Parathyroid adenoma (tissue), 2 donors: ENCODE measurements around the gene PYGB.

Experiments used
- H2AFZ ChIP-seq: fragments of 300-600 bp; sonication (generic); one replicate; pipeline ENCODE4 v1.7.0; 2017; ENCODE audit warnings: antibody characterized with exemption, mild to moderate bottlenecking
- H3K27ac ChIP-seq: fragments of 300-600 bp; sonication (generic); one replicate; pipeline ENCODE4 v1.7.0; 2017
- H3K27me3 ChIP-seq: fragments of 300-600 bp; sonication (generic); one replicate; pipeline ENCODE4 v1.7.0; 2017; ENCODE audit warnings: low read length; ENCODE audit not compliant: control insufficient read depth, insufficient read depth
- H3K36me3 ChIP-seq: fragments of 300-600 bp; sonication (generic); one replicate; pipeline ENCODE4 v1.7.0; 2017; ENCODE audit warnings: low read length; ENCODE audit not compliant: control insufficient read depth, insufficient read depth
- H3K4me1 ChIP-seq: fragments of 300-600 bp; sonication (generic); one replicate; pipeline ENCODE4 v1.7.0; 2017; ENCODE audit warnings: control low read depth
- H3K4me2 ChIP-seq: fragments of 300-600 bp; sonication (generic); one replicate; pipeline ENCODE4 v1.7.0; 2017; ENCODE audit warnings: low read length
- H3K4me3 ChIP-seq: fragments of 300-600 bp; sonication (generic); one replicate; pipeline ENCODE4 v1.7.0; 2017; ENCODE audit warnings: low read depth, low read length
- H3K79me2 ChIP-seq: fragments of 300-600 bp; sonication (generic); one replicate; pipeline ENCODE4 v1.7.0; 2017; ENCODE audit warnings: control low read depth
- H3K9ac ChIP-seq: fragments of 300-600 bp; sonication (generic); one replicate; pipeline ENCODE4 v1.7.0; 2017; ENCODE audit warnings: mild to moderate bottlenecking
- H3K9me3 ChIP-seq: fragments of 300-600 bp; sonication (generic); one replicate; pipeline ENCODE4 v1.7.0; 2017; ENCODE audit warnings: low read length; ENCODE audit not compliant: control insufficient read depth
- TF ChIP-seq, protein P1 (sequence below): fragments of 300-600 bp; sonication (generic); IDR thresholded peaks from one replicate; pipeline ENCODE4 v1.7.0; 2017; ENCODE audit warnings: antibody characterized with exemption, mild to moderate bottlenecking
- donor health status: primary hyperparathyroidism.

PYGB gene

DNA sequence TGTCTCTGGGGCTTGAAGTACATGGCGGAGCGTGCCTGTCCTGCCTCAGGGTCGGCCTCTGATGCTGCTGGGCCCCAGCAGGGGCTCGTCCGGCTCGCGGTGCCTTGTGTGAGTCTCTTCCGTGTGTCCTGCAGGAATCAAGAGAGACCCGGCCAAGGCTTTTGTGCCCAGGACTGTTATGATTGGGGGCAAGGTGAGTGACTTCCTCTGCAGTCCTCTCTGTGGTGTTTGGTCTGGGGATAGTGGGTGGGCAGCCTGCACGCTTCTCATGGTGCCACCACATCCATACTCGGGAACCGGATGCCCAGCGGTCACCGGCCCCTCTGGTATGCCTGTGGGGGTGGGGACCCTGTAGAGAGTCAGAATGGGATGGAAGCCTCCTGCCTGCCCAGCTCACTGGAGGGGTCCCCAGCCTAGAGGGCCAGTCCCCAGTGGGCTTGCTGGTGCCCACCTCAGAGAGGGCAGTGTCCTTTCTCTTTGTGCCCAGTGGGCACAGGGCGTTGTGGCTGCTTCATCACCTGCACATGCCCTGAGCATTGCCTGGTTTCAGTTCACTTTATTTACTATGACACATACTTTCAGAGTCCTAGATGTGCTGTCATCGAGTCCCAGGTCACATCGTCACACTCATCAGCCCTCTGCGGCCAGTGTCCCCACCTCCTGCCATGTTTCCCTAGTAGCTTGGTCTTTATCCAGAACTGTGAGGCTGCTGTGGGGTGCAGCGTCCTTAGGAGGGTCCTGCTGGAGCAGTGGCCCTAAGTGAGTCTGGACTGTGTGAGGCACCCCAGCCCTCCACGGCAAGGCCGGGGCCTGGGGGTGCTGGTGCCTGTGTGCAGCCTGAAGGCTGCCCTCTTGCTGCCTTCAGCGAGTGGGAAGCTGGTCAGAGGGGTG lies 40.7 kb downstream of the PYGB start:
- no peaks in the 10 kb centered on the region for H3K4me1 ChIP-seq
- H3K36me3 ChIP-seq, result no peaks in the 10 kb centered on the region
- no peak overlapping the region for H2AFZ ChIP-seq
- H3K27me3 ChIP-seq, result no peaks in the 10 kb centered on the region
- H3K4me3 ChIP-seq, result no peak overlapping the region
- TF ChIP-seq, protein P1, sequence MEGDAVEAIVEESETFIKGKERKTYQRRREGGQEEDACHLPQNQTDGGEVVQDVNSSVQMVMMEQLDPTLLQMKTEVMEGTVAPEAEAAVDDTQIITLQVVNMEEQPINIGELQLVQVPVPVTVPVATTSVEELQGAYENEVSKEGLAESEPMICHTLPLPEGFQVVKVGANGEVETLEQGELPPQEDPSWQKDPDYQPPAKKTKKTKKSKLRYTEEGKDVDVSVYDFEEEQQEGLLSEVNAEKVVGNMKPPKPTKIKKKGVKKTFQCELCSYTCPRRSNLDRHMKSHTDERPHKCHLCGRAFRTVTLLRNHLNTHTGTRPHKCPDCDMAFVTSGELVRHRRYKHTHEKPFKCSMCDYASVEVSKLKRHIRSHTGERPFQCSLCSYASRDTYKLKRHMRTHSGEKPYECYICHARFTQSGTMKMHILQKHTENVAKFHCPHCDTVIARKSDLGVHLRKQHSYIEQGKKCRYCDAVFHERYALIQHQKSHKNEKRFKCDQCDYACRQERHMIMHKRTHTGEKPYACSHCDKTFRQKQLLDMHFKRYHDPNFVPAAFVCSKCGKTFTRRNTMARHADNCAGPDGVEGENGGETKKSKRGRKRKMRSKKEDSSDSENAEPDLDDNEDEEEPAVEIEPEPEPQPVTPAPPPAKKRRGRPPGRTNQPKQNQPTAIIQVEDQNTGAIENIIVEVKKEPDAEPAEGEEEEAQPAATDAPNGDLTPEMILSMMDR, result no peak
- no peak overlapping the region for H3K27ac ChIP-seq
- H3K9me3 ChIP-seq, result no peaks in the 10 kb centered on the region
- H3K4me2 ChIP-seq, result no peak overlapping the region
- H3K79me2 ChIP-seq, result no peaks in the 10 kb centered on the region
- H3K9ac ChIP-seq, result no peak overlapping the region

DNA sequence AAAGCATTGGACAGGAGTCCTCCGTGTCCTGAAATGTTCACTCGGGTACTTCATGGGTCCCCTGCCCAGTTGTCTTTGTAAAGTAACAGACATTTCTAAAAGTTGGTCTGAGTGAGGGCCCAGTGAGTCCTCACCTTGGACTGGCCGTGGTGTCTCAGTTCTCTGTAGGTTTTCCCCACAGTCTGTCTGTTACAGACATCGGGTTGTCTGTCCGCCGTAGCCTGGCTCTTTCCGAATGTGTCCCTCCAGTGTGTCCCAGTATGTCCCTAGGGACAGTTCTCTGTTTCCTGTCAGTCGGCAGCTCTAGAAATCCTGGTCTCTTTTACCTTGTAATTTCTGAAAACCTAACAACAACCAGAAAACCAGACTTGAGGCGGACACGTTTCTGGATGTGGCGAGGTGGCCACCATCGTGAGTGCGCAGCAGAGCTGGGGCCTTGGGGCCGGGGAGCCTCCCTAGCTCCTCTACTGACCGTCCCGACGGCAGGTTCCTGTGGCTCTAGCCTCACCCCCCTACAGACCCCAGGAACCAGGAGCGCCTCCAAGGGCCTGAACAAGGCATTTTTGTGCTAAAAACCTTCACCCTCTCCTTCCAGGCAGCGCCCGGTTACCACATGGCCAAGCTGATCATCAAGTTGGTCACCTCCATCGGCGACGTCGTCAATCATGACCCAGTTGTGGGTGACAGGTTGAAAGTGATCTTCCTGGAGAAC lies 42.2 kb downstream of the PYGB start:
- H2AFZ ChIP-seq, result no peak overlapping the region
- H3K4me3 ChIP-seq, result no peak overlapping the region
- no peaks in the 10 kb centered on the region for H3K79me2 ChIP-seq
- TF ChIP-seq, protein P1, result no peak
- no peaks in the 10 kb centered on the region for H3K27me3 ChIP-seq
- H3K9me3 ChIP-seq, result no peaks in the 10 kb centered on the region
- H3K36me3 ChIP-seq, result no peaks in the 10 kb centered on the region
- H3K27ac ChIP-seq, result no peak overlapping the region
- no peak overlapping the region for H3K9ac ChIP-seq
- no peaks in the 10 kb centered on the region for H3K4me1 ChIP-seq
- H3K4me2 ChIP-seq, result no peak overlapping the region

DNA sequence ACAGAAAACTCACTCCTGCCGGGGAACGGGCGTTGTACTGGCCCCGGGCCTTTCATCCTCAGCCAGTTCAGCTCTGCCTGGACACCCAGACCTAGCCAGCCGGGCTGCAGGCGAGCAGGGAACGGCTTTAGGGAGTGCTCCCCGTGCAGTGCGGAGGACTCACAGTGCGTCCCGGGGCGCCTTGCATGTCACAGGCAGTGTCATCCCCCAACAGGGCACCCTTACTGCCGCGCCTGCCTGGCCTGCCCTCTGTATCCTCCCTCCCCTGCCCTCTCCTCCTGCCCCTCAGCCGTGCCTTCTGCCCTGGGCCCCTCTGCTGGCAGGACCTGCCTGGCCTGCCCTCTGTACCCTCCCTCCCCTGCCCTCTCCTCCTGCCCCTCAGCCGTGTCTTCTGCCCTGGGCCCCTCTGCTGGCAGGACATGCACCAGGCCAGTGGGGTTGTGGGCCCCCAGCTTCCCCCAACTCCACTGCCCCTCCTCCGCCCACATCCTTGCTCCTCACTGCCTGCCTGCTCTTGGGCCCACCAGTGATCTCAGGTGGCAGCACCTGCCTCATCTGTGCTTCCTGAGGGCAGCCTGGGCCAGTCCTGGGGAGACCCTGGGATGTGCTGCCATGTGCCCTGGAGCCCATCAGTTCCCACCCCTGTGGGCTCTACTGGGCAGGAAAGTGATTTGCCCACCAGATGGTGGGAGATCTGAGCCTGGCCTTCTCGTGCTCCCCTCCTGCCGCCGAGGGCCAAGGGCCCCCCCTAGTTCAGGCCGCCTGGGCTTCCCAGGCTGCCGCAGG lies 43.0 kb downstream of the PYGB start:
- no peak overlapping the region for H3K9ac ChIP-seq
- TF ChIP-seq, protein P1, result no peak
- no peaks in the 10 kb centered on the region for H3K36me3 ChIP-seq
- H3K4me1 ChIP-seq, result no peaks in the 10 kb centered on the region
- no peaks in the 10 kb centered on the region for H3K79me2 ChIP-seq
- no peak overlapping the region for H2AFZ ChIP-seq
- no peak overlapping the region for H3K27ac ChIP-seq
- no peak overlapping the region for H3K4me3 ChIP-seq
- no peaks in the 10 kb centered on the region for H3K9me3 ChIP-seq
- no peak overlapping the region for H3K4me2 ChIP-seq
- no peaks in the 10 kb centered on the region for H3K27me3 ChIP-seq

DNA sequence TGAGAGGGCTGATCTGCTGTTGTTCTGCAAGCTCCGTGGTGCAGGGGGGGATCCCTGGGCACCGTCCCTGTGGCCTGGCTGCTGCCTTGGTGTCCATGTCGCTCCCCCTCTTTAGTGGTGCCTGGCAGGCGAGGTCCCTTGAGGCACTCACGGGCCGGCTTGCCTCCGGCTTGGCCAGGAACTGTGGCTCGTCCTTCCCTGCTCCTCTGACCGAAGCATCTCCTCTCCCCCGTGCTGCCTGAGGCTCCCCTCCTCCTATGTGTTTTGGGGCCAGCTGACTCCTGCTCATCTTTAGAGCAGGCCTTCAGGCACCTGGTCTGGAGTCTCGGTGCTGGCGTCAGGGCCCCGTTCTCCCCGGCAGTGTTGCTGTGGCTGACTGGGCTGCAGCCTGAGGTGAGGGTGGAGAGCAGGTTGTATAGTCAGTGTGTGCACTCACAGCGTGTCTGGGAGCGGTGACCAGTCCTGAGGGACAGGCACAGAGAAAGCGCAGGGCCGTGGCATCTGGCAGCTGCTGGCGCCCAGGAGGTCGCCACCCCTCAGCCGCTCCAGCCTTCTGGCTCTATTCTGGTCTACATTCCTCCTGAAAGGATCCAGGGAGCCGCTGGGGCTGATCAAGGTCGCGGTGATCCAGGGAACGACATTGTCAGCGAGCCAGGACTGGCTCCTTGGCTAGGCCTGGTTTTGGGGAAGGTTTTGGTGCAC lies 43.7 kb downstream of the PYGB start:
- Histone ChIP-seq H3K27me3 (no peaks in the 10 kb centered on the region), H3K9me3 (no peaks in the 10 kb centered on the region), H3K4me1 (no peaks in the 10 kb centered on the region), H3K36me3 (no peaks in the 10 kb centered on the region), H3K27ac (no peak overlapping the region), H3K9ac (no peak overlapping the region), H3K4me2 (no peak overlapping the region), H3K79me2 (no peaks in the 10 kb centered on the region), H3K4me3 (no peak overlapping the region), H2AFZ (no peak overlapping the region)
- TF ChIP-seq, protein P1, result no peak
